ENCODE results near the gene ADAM19.

DNA sequence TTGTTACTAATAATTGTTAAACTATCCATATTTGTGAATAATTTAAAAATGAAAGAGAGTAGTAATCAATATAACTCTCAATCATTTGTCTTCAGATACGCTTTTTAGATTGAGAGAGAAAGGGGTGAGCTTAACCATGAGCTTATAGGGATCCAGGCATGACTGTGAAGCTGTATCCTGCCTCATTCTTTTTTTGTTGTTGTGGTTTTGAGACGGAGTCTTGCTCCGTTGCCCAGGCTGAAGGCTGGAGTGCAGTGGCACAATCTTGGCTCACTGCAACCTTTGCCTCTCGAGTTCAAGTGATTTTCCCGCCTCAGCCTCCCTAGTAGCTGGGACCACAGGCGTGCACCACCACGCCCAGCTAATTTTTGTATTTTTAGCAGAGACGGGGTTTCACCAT is 71.5 kb downstream of the ADAM19 start:
- TF ChIP-seq CTCF (IDR thresholded peaks at IDR 0.05): no peak
- no peak for TF ChIP-seq POLR2AphosphoS5 (IDR thresholded peaks at IDR 0.05)
- TF ChIP-seq POLR2A (IDR thresholded peaks at IDR 0.05): no peak
